K562 (cell line): Measurements from ENCODE around the gene LRRC51. TPM values are rescaled to one million over a fixed set of nuclear protein-coding genes. Genes with fewer than 3 reads are reported as not detected.

Source experiments
- ATAC-seq: fragments of 200-7000 bp; cut with Tn5 transposase; 3 replicates; pipeline ENCODE4 v1.9.1; 2020; ENCODE audit warnings: moderate library complexity
- BruUV-seq: library from RNA; stranded (reverse); fragments of 400-500 nt; replicated peaks from 2 replicates; lab custom pipeline; 2021; lab: Mats Ljungman, UMichigan
- CTCF ChIA-PET: fragments of 300-600 bp; formaldehyde crosslinking; extraction: SDS; loops from one replicate; lab custom pipeline; 2021; ENCODE audit warnings: low intra/inter-chr PET ratio; lab: Yijun Ruan, JAX
- POLR2A ChIA-PET: fragments of 300-600, 350-650 bp; sonication (Branson Sonifier 250); formaldehyde crosslinking; extraction: SDS; loops from one replicate; lab custom pipeline; 2021; ENCODE audit warnings: antibody characterized with exemption, inconsistent platforms; lab: Yijun Ruan, JAX
- DNase-seq, 4 experiments: peaks; one replicate each; pipeline versions ENCODE4 v3.0.0 to v3.0.0-alpha.2; 2011 to 2018; ENCODE audit warnings: low spot score in 3 of 4, mixed read lengths in 3 of 4; ENCODE audit errors: extremely low read depth in 1 of 4
- FAIRE-seq: peaks from 2 replicates; lab custom pipeline; 2011; peaks lifted over from hg19 to GRCh38; lab: Jason Lieb, UNC
- H2AFZ ChIP-seq: 2 replicates; pipeline ENCODE4 v1.6.0; 2011; ENCODE audit warnings: low read depth, low read length, control low read depth, inconsistent platforms
- H3K27ac ChIP-seq: fragments of 200-600 bp; 3 replicates; pipeline ENCODE4 v1.8.0; 2011; ENCODE audit warnings: low read depth, mild to moderate bottlenecking, control low read depth, inconsistent platforms, low read length, moderate library complexity, mixed read lengths; ENCODE audit errors: extremely low read depth
- H3K27me3 ChIP-seq, 2 experiments: fragments of 300-600 bp in 1 of 2; 2 replicates in 1 of 2; 3 replicates in 1 of 2; pipeline versions ENCODE4 v1.6.0 to v1.8.0; 2011; ENCODE audit warnings: inconsistent platforms in 2 of 2, low read length in 2 of 2, mild to moderate bottlenecking in 1 of 2, mixed read lengths in 1 of 2, moderate library complexity in 1 of 2; ENCODE audit not compliant: control insufficient read depth in 2 of 2, insufficient read depth in 2 of 2
- H3K36me3 ChIP-seq: fragments of 300-600 bp; 3 replicates; pipeline ENCODE4 v1.8.0; 2011; ENCODE audit warnings: mild to moderate bottlenecking, low read length, inconsistent platforms; ENCODE audit not compliant: control insufficient read depth, insufficient read depth
- H3K4me1 ChIP-seq, 2 experiments: fragments of 200-600 bp in 1 of 2; replicated peaks in 1 of 2; 2 replicates in 1 of 2; 3 replicates in 1 of 2; pipeline versions ENCODE4 v1.5.1 to v1.8.0; 2011; ENCODE audit warnings: inconsistent platforms in 2 of 2, low read length in 2 of 2, mild to moderate bottlenecking in 1 of 2, mixed read lengths in 1 of 2, moderate library complexity in 1 of 2; ENCODE audit not compliant: control insufficient read depth in 2 of 2, insufficient read depth in 2 of 2
- H3K4me2 ChIP-seq: 2 replicates; pipeline ENCODE4 v1.6.1; 2011; ENCODE audit warnings: low read length, control low read depth, inconsistent platforms, mixed read lengths; ENCODE audit not compliant: insufficient read depth
- H3K4me3 ChIP-seq: fragments of 200-600 bp; sonication (generic), shearing (Covaris generic); 2 replicates; pipeline ENCODE4 v1.5.1; 2016; ENCODE audit warnings: control low read depth, inconsistent platforms
- H3K79me2 ChIP-seq: fragments of 200-600 bp; 3 replicates; pipeline ENCODE4 v1.8.0; 2011; ENCODE audit warnings: low read length, inconsistent platforms; ENCODE audit not compliant: control insufficient read depth, insufficient read depth
- H3K9ac ChIP-seq, 2 experiments: 2 replicates each; pipeline versions ENCODE4 v1.6.0 to v1.6.1; 2011; ENCODE audit warnings: low read depth in 2 of 2, low read length in 2 of 2, control low read depth in 1 of 2, inconsistent platforms in 1 of 2, mild to moderate bottlenecking in 1 of 2, mixed read lengths in 1 of 2; ENCODE audit not compliant: insufficient read depth in 1 of 2
- H3K9me1 ChIP-seq: one replicate; pipeline ENCODE4 v1.6.0; 2011; ENCODE audit warnings: inconsistent platforms, mild to moderate bottlenecking, low read length, moderate library complexity; ENCODE audit not compliant: control insufficient read depth, insufficient read depth
- H3K9me3 ChIP-seq: replicated peaks from 2 replicates; pipeline ENCODE4 v1.5.1; 2011; ENCODE audit warnings: low read depth, low read length, inconsistent platforms; ENCODE audit not compliant: control insufficient read depth, insufficient read depth
- H4K20me1 ChIP-seq: replicated peaks from 2 replicates; pipeline ENCODE4 v1.6.1; 2011; ENCODE audit warnings: low read length, inconsistent platforms, mixed read lengths; ENCODE audit not compliant: control insufficient read depth, insufficient read depth
- ARID2 ChIP-seq: fragments of 450-650 bp; IDR thresholded peaks from 2 replicates; pipeline ENCODE4 v1.6.1; 2017; ENCODE audit warnings: antibody characterized with exemption, mild to moderate bottlenecking
- ATF1 ChIP-seq, 2 experiments: fragments of 450-650 bp in 1 of 2; IDR thresholded peaks; 2 replicates each; pipeline ENCODE4 v1.6.1; 2016; ENCODE audit warnings: missing compliant biosample characterization in 1 of 2, missing genetic modification characterization in 1 of 2
- CBX3 ChIP-seq, 2 experiments: IDR thresholded peaks; 1 replicate in 1 of 2; 2 replicates in 1 of 2; pipeline ENCODE4 v1.6.1; 2012; ENCODE audit warnings: inconsistent platforms in 2 of 2, low read length in 2 of 2, borderline replicate concordance in 1 of 2, control low read depth in 1 of 2
- ETV1 ChIP-seq: fragments of 450-650 bp; conservative IDR thresholded peaks from 2 replicates; pipeline ENCODE4 v1.6.1; 2016; ENCODE audit warnings: missing genetic modification characterization, control low read depth, low read depth, missing compliant biosample characterization
- ETV6 ChIP-seq, 3 experiments: fragments of 150-350 bp in 1 of 3; sonication (generic) in 1 of 3; formaldehyde crosslinking in 1 of 3; IDR thresholded peaks; 2 replicates each; pipeline versions ENCODE4 v1.6.1 to v1.8.0; 2014 to 2022; ENCODE audit warnings: borderline replicate concordance in 2 of 3, low read depth in 2 of 3, antibody characterized with exemption in 1 of 3, low read length in 1 of 3, mild to moderate bottlenecking in 1 of 3, missing genetic modification reagents in 1 of 3
- ILK ChIP-seq: fragments of 450-650 bp; IDR thresholded peaks from 2 replicates; pipeline ENCODE4 v1.6.1; 2016; ENCODE audit warnings: missing genetic modification characterization, low read depth, mild to moderate bottlenecking, missing compliant biosample characterization, moderate library complexity, borderline replicate concordance
- KAT8 ChIP-seq: fragments of 450-650 bp; IDR thresholded peaks from 2 replicates; pipeline ENCODE4 v1.6.1; 2016; ENCODE audit warnings: low read depth, mild to moderate bottlenecking
- KDM1A ChIP-seq, 2 experiments: fragments of 450-650 bp; IDR thresholded peaks; 2 replicates each; pipeline ENCODE4 v1.6.1; 2016; ENCODE audit warnings: mild to moderate bottlenecking in 2 of 2
- MCM2 ChIP-seq: fragments of 450-650 bp; IDR thresholded peaks from 2 replicates; pipeline ENCODE4 v1.6.1; 2017; ENCODE audit warnings: low read depth, mild to moderate bottlenecking
- PKNOX1 ChIP-seq: fragments of 450-650 bp; IDR thresholded peaks from 2 replicates; pipeline ENCODE4 v1.6.1; 2016
- TEAD4 ChIP-seq, 2 experiments: sonication (generic) in 1 of 2; formaldehyde crosslinking in 1 of 2; IDR thresholded peaks; 2 replicates each; pipeline versions ENCODE4 v1.6.1 to v1.8.0; 2012 to 2022; ENCODE audit warnings: borderline replicate concordance in 1 of 2, inconsistent platforms in 1 of 2, low read length in 1 of 2, mild to moderate bottlenecking in 1 of 2, missing genetic modification reagents in 1 of 2
- ZFP30 ChIP-seq: fragments of 250-450 bp; sonication (Bioruptor Pico); IDR thresholded peaks from 2 replicates; pipeline ENCODE4 v1.8.0; 2022; ENCODE audit warnings: moderate library complexity, mild to moderate bottlenecking, inconsistent platforms, borderline replicate concordance
- ZNF77 ChIP-seq: fragments of 250-450 bp; sonication (Bioruptor Pico); IDR thresholded peaks from 2 replicates; pipeline ENCODE4 v1.5.0; 2020
- WGBS: fragments of 100-300 bp; shearing (Covaris generic); methylation state at CpG from one replicate; pipeline ENCODE4 v1.1.6; 2016; ENCODE audit warnings: low coverage, mixed read lengths; ENCODE audit not compliant: insufficient coverage; ENCODE audit errors: missing lambda C conversion rate; 5-methylcytosine and 5-hydroxymethylcytosine counted together
- in situ Hi-C: fragments of 300-500 bp; cut with MboI; formaldehyde crosslinking; loops from 4 replicates; pipeline ENCODE4 v1.15.0; 2018; ENCODE audit warnings: inconsistent platforms, mixed read lengths
- intact Hi-C: fragments of 100-400 bp; cut with micrococcal nuclease; formaldehyde crosslinking; loops from 2 replicates; pipeline ENCODE4 v1.14.2; 2022
- polyA plus RNA-seq, 8 experiments: library from polyadenylated mRNA; depleted of rRNA in 4 of 8; stranded (reverse) in 5 of 8; unstranded in 3 of 8; fragments of >200 nt; fragmentation: Nextera tagmentation in 2 of 8; fragmentation: Illumina TruSeq in 1 of 8; extraction: Ambion mirVana in 2 of 8; extraction: Trizol in 1 of 8; gene quantifications; 2 replicates each; pipeline versions ENCODE4 v1.2.1 to v1.2.3, GENCODE V29; 2011 to 2014; ENCODE audit warnings: inconsistent platforms in 1 of 8, missing spikeins in 1 of 8
- total RNA-seq, 7 experiments: library from RNA; depleted of rRNA in 6 of 7; stranded (reverse); fragments of >200 nt in 6 of 7; fragmentation: Illumina TruSeq in 2 of 7; extraction: Trizol in 2 of 7; gene quantifications; 2 replicates each; pipeline versions ENCODE4 v1.2.1 to v1.2.3, GENCODE V29; 2011 to 2021; ENCODE audit warnings: low replicate concordance in 1 of 7
- TF ChIP-seq, protein P1 (sequence below): fragments of 250-450 bp; sonication (Bioruptor Pico); IDR thresholded peaks from 2 replicates; pipeline ENCODE4 v1.5.1; 2021; ENCODE audit warnings: mild to moderate bottlenecking
- TF ChIP-seq, protein P2 (sequence below): fragments of 200-800 bp; sonication (Bioruptor generic); IDR thresholded peaks from 2 replicates; pipeline ENCODE4 v1.6.1; 2017; ENCODE audit warnings: missing genetic modification characterization, missing compliant biosample characterization
- TF ChIP-seq, protein P3 (sequence below): sonication (generic); formaldehyde crosslinking; IDR thresholded peaks from 2 replicates; pipeline ENCODE4 v1.8.0; 2022; ENCODE audit warnings: mild to moderate bottlenecking, missing genetic modification reagents

LRRC51 gene
- total and polyA plus RNA-seq, 9 of the 15 experiments (the other 6 are each of a cell fraction or from before 2014, with no cell fraction given) = 4.7 to 10.6 (median 5.6) TPM

- Histone ChIP-seq H3K9me3 (no peaks in the 10 kb centered on the region; the same call in 1 of the 2 replicates), H3K4me3 (no peak overlapping the region), H3K79me2 (no peaks in the 10 kb centered on the region), H4K20me1 (no peaks in the 10 kb centered on the region), H3K27ac (no peak overlapping the region), H3K4me1 (peaks cover 23 to 26% of the 10 kb centered on the region in 2 experiments), H3K9me1 (no peaks in the 10 kb centered on the region), H3K4me2 (peak overlapping the region; percentile 36; the same call in 1 of the 2 replicates), H3K9ac (no peak overlapping the region), H3K27me3 (no peaks in the 10 kb centered on the region), H2AFZ (no peak overlapping the region), H3K36me3 (no peaks in the 10 kb centered on the region)
- ChIA-PET CTCF (no interaction called here), POLR2A (interaction anchor here (1.5 to 1.6 kb wide), 2 partner anchors 10 to 13 kb away, joined by 4 to 5 read pairs; partner anchors contain the start of gene ANAPC15)
- ATAC-seq (peak; percentile 18; the same call in 1 of the 3 replicates), FAIRE-seq (no peak), DNase-seq (no peak)
- 0% methylated on average over 3 of the region's 3 CpGs for WGBS
- no TSS peak for BruUV-seq
- in situ Hi-C loops = no loop called here
- intact Hi-C loops = no loop called here
- TF ChIP-seq, protein P1, sequence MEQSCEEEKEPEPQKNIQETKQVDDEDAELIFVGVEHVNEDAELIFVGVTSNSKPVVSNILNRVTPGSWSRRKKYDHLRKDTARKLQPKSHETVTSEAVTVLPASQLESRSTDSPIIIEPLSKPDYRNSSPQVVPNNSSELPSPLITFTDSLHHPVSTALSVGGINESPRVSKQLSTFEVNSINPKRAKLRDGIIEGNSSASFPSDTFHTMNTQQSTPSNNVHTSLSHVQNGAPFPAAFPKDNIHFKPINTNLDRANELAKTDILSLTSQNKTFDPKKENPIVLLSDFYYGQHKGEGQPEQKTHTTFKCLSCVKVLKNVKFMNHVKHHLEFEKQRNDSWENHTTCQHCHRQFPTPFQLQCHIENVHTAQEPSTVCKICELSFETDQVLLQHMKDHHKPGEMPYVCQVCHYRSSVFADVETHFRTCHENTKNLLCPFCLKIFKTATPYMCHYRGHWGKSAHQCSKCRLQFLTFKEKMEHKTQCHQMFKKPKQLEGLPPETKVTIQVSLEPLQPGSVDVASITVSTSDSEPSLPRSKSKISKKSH = no peak
- TF ChIP-seq ZFP30 (CRISPR knock-in tag) (no peak), ETV6 (IDR thresholded peaks at IDR 0.05; ENCODE audit: borderline replicate concordance in 1 of 2, low read depth in 2 of 2, low read length in 1 of 2) (0 out of 4 replicates have a peak, but pooled peaks of 1 of the 2 experiments have one; percentile 57), ETV6 (CRISPR knock-in tag; IDR thresholded peaks at IDR 0.05; ENCODE audit: borderline replicate concordance) (no peak), TEAD4 (IDR thresholded peaks at IDR 0.05; ENCODE audit: low read length) (peak; percentile 26; the same call in 1 of the 2 replicates), TEAD4 (CRISPR knock-in tag; IDR thresholded peaks at IDR 0.05; ENCODE audit: borderline replicate concordance) (no peak), ILK (tag) (no peak), PKNOX1 (peak; percentile 96), KAT8 (no peak), MCM2 (no peak), KDM1A (IDR thresholded peaks at IDR 0.05) (peak in 1 of 2 experiments; percentile 34; a peak in 1 of 4 replicates), CBX3 (IDR thresholded peaks at IDR 0.05; ENCODE audit: borderline replicate concordance in 1 of 2, low read length in 2 of 2) (no peak), ATF1 (CRISPR knock-in tag; IDR thresholded peaks at IDR 0.05) (no peak), ATF1 (tag; IDR thresholded peaks at IDR 0.05) (no peak), ARID2 (no peak), ETV1 (tag) (peak; percentile 48), ZNF77 (CRISPR knock-in tag) (no peak)
- TF ChIP-seq, protein P2, sequence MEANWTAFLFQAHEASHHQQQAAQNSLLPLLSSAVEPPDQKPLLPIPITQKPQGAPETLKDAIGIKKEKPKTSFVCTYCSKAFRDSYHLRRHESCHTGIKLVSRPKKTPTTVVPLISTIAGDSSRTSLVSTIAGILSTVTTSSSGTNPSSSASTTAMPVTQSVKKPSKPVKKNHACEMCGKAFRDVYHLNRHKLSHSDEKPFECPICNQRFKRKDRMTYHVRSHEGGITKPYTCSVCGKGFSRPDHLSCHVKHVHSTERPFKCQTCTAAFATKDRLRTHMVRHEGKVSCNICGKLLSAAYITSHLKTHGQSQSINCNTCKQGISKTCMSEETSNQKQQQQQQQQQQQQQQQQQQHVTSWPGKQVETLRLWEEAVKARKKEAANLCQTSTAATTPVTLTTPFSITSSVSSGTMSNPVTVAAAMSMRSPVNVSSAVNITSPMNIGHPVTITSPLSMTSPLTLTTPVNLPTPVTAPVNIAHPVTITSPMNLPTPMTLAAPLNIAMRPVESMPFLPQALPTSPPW = peak; percentile 25; the same call in 1 of the 2 replicates
- TF ChIP-seq, protein P3, sequence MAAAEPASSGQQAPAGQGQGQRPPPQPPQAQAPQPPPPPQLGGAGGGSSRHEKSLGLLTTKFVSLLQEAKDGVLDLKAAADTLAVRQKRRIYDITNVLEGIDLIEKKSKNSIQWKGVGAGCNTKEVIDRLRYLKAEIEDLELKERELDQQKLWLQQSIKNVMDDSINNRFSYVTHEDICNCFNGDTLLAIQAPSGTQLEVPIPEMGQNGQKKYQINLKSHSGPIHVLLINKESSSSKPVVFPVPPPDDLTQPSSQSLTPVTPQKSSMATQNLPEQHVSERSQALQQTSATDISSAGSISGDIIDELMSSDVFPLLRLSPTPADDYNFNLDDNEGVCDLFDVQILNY = no peak
These were observed 42.5 kb downstream of the LRRC51 start for GRCh38 chr11:72123117-72123653.
